Measurements from ENCODE around the gene SBK3.
A peak's percentile ranks its signal among the peaks of the same experiment; 100 is the strongest.
"Not testable (repeated sequence)": the region's sequence is repeated elsewhere in the genome, so short reads cannot be mapped to it uniquely, and the experiment has no call there.

The SBK3 gene

DNA sequence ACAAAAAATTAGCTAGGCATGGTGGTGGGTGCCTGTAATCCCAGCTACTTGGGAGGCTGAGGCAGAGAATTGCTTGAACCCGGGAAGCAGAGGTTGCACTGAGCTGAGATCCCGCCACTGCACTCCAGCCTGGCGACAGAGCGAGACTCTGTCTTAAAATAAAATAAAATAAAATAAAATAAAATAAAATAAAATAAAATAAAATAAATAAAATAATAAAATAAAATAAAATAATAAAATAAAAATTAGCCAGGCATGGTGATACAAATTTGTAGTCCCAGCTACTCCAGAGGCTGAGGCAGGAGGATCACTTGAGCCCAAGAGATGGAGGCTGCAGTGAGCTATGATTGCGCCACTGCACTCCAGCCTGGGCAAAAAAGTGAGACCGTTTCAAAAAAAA, 28.6 kb upstream of the SBK3 start:
- not testable (repeated sequence) for DNase-seq

DNA sequence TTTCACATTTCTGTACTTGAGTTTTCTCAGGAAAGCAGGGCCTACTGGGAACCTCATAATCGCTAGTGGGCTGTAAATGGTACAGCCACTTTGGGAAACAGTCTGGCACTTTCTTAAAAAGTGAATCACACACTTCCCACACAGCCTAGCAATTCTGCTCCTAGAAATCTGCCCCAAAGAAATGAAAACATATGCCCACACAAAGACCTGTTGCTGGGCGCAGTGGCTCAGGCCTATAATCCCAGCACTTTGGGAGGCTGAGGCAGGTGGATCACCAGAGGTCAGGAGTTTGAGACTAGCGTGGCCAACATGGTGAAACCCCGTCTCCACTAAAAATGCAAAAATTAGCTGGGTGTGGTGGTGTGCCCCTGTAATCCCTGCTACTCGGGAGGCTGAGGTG, 24.1 kb upstream of the SBK3 start:
- not testable (repeated sequence) for DNase-seq

DNA sequence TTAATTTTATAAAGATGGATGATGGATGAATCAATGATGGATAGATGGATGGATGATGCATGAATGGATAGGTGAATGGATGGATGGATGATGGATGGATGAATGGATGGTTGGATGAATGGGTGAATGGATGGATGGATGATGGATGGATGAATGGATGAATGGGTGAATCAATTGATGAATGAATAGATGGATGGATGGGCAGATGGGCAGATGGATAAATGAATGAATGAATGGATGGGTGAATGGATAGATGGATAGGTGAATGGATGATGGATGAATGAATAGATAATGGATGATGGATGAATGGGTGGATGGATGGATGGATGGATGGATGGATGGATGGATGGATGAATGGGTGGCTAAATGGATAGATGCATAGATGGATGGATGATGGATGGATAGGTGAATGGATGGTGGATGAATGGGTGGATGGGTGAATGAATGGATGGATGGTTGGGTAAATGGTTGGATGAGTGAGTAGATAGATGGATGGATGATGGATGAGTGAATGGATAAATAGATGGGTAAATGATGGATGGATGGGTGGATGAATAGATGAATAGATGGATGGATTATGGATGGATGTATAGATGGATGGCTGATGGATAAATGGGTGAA, 22.5 kb upstream of the SBK3 start:
- no peak for DNase-seq

DNA sequence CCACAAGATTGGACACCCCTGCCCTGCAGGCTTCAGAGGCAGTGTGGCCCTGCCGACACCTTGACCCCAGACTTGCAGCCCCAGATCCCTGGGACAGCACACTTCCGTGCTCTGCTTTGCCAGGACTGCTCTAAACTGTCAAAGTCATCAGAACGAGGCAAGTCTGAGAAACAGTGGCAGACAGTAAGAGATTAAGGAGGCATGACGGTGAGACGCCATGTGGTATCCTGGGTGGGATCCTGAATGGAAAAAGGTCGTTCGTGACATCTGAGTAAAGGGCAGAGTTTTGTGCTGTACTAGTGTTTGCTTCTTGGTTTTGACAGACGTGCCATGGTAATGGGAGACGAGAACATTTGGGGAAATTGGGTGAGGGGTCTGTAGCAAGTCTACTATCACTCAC, 21.5 kb upstream of the SBK3 start:
- no peak for DNase-seq

DNA sequence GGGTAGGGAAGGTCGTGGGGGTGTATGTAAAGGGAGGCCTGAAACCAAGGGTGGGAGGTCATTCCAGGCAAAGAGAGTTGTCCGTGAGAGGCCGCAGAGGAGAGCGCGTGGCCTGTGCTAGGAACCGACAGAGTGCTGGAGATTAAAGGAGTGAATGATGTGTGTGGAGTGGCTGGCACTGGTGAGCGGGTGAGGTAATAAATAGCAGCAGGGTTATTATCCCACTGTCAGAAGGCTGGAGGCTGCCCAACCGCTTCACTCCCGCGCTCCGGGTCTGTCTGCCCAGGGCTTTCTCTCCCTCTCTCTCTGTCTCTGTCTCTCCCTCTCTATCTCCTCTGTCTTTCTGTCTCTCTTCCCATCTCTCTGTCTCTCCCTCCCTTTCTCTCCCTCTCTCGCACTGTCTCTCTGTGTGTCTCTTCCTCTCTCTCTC, 17.9 kb upstream of the SBK3 start:
- no peak for DNase-seq

DNA sequence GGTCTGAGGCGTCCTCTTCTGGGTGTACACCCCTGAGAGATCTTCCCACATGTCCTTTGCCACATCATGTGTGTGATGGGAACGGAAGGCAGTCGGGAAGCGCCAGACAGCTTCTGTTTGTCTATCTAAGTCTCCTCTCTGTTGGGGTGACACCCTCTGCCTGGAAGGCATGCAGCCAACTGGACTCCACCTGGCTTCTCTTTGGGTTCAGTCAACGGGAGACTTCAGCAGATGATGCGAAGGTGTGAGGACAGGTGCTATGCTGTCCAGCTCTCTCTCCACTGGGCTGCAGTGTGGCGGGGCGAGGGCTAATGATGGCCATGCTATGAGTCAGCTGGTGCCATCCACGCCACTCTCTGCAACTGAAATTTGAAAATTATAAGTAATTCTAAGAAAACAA, 14.3 kb upstream of the SBK3 start:
- DNase-seq, result no peak

DNA sequence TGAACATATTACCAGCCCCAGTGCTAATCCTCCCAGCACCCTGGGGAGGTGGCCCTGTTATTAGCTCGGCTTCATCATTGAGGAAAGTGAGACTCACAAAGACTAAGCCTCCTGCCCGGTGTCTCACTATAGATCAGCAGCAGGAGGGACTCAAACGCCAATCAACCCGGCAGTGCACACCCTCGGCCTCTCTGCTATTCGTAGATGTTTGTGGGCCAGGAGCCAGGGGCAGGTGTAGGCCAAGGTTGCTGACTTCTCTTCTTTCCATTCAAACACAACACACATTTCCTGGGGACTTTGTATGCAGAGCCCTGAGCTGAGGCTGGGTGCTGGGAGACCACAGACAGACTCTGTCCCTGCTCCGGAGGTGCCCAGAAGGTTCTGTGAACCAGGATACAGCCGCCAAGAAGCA, 9.4 kb upstream of the SBK3 start:
- DNase-seq, result no peak

DNA sequence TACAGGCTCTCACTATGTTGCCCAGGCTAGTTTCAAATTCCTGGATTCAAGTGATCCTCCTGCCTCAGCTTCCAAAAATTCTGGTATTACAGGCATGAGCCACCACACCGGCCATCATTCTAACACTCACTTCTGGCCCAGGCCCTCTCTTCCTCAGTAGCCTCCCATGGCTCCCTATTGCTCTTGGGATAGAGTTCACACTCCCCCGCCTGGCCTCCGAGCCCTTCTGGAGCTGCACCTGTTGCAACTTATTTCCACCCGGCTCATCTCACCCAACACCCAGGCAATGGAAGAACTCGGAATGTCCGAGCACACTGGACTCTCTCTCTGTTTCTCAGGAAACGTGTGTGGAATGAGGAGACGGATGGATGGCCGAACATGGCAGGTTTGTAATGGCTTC, 9.0 kb upstream of the SBK3 start:
- no peak for DNase-seq

DNA sequence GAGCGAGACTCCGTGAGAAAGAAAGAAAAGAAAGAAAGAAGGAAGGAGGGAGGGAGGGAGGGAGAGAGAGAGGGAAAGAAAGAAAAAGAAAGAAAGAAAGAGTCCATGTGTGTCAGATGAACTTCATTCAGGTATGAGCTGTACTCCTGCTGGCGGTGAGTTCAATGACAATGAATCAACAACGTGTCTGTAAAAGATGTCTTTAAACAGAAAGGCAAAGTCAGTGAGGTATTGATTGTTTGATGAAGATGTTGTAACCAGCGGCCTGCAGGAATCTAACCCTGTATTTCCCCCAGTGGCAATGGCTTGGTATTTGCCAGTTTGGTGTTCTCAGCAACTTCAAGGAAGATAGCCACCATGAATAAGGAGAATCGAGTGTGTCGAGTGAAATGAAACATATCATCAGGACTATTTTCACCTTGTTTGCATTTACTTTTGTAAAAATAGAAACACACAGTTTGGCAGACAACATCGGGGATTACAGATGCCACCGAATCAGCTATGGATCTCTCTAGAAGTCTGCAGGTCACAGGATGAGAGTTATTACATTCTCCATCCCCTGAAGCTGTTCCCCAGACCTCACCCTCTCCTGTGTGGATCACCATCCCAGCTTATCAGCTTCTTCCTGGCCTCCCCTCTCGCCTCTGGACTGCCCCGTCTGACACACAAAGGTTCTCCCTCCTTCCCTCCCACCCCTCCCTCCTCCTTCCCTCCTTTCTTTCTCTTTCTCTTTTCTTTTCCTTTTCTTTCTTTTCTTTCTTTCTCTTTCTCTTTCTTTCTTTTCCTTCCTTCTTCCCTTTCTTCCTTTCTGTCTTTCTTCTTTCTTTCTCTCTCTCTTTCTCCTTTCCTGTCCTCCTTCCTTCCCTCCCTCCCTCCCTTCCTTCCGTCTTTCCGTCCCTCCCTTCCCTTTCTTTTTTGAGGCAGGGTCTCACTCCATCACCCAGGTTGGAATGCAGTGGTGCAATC, 8.2 kb upstream of the SBK3 start:
- no peak for DNase-seq

DNA sequence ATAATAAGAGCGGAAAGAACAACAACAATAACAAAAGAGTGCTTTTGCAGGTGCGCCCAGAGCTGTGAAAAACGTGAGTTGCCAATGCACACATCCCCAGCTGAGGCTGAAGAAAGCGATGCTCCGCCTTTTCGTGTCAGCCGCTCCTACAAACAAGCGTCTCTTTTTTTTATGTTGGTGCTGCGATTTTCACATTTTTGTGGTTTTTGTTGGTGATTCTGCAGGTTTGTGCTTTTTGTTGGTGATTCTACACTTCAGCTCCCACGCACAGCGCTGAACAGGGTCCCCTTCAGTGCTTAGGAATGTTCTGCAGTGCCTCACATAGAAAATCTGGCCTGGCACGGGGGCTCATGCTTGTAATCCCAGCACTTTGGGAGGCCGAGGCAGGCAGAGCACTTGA, 7.3 kb upstream of the SBK3 start:
- no peak for DNase-seq

DNA sequence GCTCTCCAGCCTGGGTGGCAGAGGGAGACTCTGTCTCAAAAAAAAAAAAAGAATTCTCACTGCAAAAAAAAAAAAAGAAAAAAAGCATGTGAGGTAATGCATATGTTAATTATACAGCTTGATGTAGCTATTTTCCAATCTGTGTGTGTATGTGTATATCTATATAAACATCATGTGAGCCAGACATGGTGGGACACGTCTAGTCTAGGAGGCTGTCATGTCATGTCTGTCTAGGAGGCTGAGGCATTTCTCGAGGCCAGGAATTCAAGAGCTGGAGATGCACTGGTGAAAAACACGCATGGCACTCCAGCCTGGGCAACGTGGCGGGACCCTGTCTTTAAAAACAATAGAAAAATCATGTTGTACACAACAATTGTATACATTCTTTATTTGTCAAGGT, 6.9 kb upstream of the SBK3 start:
- DNase-seq, result no peak

DNA sequence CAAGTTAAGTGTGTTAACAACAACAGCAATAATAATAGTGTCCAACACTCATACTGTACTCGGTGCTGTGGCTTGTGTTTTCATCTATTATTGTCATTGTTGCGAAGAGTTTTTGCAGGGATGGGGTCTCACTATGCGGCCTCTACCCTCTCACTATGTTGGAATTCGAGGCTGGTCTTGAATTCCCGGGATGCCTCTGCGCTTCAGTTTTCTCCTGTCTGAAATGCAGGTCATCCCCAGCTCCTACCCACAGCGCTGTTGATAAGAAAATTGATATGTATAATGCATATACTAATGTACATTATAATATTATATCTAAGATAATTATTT, 4.9 kb upstream of the SBK3 start:
- DNase-seq, result no peak

DNA sequence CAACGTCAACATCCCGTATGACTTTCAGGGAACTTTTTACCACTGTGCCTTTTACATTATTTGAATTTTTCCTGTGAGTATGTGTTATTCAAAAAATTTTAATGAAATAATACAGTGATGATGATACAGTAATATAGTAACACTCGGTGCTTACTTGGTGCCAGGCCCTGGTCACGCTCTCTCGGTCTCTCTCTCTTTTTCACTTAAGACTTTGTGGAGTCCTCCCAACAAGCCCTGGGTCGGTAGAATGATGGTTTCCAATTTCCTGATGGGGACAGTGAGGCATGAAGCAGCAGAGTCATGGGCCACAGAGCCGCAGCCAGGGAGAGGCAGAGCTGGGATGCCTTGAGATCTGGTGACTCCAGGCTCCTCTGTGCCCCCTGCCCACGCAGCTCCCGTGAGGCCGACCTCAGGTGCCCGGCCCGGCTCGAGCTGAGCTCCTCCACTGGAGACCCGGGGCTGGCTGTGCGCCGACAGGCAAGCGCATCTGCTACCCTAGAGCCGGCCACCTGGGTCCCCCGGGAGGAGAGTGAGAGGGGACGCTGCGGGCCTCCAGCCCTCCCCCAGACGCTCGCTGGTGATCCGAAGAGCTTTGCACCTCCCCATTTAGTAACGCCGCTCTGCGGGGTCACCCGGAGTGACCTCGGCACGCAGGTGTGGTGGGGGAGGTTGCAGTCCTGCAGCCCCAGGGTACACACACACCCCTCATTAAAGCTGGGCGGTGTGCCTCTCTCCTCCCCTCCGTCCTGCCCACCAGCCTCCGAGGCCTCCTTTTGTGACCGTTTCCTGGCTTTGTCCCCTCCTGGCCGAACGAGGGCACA, 4.4 kb upstream of the SBK3 start:
- no peak for DNase-seq

DNA sequence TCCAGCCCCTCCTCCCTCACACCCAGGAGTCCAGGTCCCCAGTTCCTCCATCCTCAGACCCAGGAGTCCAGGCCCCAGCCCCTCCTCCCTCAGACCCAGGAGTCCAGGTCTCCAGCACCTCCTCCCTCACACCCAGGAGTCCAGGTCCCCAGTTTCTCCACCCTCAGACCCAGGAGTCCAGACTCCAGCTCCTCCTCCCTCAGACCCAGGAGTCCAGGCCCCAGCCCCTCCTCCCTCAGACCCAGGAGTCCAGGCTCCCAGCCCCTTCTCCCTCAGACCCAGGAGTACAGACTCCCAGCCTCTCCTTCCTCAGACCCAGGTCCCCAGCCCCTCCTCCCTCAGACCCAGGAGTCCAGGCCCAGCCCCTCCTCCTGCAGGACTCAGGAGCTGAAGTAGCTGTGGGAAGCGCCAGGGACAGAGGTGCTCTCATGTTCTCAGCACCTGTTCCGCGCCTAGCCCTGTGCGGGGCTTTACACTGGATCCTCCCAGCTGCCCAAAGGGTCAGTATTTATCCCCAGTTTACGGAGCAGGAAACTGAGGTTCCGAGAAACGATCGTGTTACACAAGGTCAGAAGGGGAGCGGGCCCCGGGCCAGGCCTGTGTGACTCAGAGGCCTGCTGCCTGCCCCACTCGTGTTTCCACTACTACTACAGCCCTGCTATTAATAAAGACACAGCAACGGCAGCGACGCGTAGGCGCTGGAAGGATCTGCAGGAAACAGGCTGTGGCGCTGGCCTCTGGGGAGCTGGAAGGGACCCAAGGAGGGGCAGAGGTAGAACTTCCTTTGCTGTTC, 1.7 kb upstream of the SBK3 start:
- DNase-seq, result peak; percentile 10

DNA sequence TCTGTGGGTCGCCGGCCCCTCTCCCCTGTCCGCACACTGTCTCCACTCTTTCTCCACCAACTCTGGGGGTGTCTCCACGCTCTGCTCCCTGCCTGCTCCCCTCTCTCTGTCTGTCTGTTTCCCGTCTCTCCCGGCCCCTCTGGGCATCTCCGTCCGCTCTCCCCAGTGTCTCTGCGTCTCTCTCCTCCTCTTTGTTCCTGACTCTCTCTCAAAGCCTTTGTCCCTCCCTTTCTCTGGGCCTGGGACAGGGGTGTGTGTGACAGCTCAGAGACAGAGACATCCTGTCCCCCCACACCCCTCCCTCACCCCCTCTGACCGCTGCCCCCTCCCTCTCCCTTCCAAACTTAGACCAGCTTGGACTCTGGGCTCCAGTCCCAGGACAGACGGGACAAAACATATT, 668 bp upstream of the SBK3 start:
- no peak for DNase-seq

DNA sequence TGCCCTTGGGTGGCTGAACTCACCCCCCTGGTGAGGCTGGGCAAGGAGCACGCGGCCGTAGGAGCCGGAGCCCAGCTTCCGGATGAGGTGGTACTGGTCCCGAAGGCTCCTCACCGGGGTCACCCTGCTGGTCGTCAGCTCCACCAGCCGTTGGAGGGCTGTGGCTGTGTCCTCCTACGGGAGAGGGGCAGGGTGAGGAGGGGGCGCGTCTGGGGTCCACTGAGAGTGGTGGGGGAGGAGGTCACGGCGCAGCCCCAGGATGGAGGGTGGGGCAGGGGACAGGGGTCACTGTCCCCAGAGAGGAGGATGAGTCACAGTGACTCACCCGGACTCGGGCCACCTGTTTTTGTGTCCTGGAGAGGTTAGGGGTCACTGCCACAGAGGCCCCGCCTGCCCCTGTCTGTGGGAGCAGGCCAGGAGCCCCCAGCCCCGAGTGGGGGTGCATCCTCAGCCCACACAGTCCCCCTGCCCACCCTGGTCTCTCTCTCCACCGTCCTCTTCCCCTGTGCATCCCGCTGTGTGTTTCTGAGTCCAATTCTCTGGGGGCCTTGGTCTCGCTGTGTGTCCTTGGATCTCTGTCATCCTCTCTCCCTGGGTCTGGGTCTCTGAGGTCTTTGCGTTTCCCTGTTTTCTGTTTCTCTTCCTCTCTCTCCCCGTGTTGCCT, 435 bp downstream of the SBK3 start:
- no peak for DNase-seq

DNA sequence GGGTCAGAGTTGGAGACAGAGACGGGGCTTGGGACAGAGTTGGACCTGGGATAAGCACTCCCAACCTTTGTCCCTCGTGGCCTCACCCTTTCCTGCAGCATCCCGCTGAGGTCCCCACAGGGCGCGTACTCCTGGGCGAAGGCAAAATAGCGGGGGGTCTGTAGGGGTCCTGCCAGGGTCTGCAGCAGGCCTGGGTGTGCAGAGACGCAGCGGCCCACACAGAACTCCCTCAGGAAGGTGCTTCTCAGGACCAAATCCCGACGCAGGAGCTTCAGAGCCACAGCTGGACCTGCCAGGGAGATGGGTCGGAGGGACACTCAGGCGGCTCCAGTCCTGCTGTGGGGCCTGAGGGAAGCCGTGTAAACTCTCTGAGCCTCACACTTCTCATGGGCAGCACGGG, 1.3 kb downstream of the SBK3 start:
- no peak for DNase-seq

DNA sequence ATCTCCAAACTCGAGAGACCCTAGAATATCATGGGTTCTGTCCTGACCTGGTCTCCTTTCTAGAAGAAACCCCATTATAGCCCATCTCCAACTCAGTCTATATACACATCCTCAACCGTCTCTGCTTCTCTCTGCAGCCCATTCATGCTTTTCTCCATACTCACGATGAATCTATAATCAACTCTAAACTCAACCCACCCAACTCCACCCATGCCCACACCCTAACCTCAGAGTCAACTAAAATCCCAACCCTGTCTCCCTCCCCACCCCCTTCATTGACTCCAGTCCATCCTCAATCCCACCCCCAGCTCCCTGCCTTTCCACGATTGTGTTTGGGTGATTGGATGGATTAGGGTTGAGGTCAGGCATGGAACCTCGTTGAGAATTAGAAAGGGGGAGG, 1.8 kb downstream of the SBK3 start:
- DNase-seq, result no peak

DNA sequence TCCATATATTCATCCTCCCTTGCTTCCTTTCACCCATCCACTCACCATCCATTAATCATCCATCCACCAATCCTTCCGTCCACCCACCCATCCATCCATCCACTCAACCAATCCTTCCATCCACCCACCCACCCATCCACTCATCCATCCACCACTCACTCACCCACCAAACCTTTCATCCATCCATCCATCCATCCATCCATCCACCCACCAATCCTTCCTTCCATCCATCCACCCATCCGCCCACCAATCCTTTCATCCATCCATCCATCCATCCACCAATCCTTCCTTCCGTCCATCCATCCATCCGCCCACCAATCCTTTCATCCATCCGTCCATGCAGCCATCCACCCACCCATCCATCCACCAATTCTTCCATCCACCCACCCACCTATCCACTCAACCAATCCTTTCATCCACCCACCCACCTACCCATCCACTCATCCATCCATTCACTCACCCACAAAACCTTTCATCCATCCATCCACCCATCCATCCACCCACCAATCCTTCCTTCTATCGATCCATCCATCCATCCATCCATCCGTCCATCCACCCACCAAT, 3.0 kb downstream of the SBK3 start:
- no peak for DNase-seq

DNA sequence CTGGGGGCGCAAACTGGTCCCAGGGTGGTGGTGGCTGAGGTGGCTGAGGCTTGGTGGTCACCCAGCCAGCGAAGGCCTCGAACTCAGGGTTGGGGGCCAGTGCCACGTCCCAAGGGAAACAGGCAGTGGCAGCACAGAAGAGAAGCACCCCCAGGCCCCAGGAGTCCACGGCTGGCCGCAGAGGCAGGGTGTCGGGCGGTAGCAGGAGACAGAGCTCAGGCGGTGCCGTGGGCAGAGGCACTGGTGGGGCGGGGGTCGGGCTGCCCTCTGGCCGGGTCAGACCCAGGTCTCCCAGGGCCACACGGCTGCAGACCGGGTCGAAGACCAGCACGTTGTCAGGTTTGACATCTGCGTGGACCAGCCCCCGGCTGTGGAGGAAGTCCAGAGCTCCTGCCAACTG, 4.3 kb downstream of the SBK3 start:
- no peak for DNase-seq

DNA sequence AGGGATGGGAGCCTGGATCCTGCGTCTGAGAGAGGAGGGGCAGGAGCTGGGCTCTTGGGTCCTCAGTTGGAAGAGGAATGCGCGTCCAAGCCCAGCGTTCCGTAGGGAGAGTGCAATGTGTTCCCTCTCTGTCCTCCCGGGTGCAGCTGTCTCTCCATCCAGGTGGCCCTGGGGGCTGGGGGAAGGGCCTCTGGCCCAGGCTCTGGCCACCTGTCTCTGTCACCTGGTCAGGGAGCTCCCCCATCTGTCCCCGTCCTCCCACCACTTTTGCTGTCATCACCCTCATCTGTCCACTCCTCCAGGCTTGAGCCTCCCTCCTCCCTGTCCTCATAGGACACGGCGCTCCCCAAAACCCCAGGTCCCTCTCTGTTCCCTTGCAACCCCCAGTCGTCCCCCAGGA, 4.7 kb downstream of the SBK3 start:
- no peak for DNase-seq
